ENCODE results near the gene ABHD17A. TPM values are rescaled to one million over a fixed set of nuclear protein-coding genes. Genes with fewer than 3 reads are reported as not detected.

The ABHD17A gene
- total RNA-seq, 1 experiment from 2014 or later: 102 TPM

DNA sequence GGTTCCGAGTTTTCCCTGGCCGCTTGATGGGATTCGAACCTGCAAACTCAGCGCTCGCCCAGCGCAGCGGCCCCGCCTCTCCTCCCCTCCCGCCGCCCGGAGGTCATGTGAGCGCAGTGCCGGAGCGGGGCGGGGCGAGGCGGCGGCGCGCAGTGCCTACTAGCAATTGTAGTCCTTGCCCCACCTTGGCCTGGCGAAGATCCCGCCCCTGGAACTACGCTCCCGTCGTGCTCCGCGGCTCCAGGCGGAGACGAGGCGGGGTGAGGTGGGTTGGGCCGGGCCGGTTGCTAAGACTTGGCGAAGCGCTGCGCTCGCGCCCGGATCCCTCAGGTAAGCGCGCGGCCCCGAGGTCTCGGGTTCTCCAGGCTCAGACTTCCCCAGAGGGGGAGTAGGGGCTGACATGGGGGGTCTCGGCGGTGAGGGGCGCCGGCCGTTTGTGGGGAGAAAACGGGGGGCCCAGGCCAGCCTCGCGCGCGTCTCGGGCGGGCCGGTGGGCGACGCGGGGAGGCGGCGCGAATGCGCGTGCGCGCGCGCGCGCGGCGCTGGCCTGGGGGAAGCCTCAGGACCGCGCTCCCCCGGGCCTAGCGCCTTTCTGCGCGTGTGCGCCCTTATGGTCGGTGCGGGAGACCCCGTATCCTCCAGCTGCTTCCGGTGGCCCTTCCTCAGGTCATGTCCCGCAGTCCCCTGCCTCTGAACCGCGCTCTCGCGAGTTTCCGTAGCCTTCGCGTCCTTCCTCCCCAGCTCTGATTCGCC, 20.0 kb upstream of the ABHD17A start, which contains the start of the genes ADAT3 and SCAMP4:
Gene ADAT3 (plus strand): TSS at position 290 of the 753 bp plus-strand sequence. CDS start 6,649 bp downstream, outside the sequence.
Gene SCAMP4 (plus strand): TSS at position 290 of the 753 bp plus-strand sequence. CDS start 9,621 bp downstream, outside the sequence.
- CTCF ChIA-PET: no interaction called here
- peak within 1 kb of the TSS; percentile 60 for H2AFZ ChIP-seq (ENCODE audit: low read length)
- H3K36me3 ChIP-seq (ENCODE audit: low read depth, low read length): no peaks in the 10 kb centered on the region
- H3K27me3 ChIP-seq (ENCODE audit: low read length): no peaks in the 10 kb centered on the region
- BruUV-seq (replicated peaks): no TSS peak
- H3F3A ChIP-seq (ENCODE audit: low read length, unreplicated experiment): peaks cover 3% of the 10 kb centered on the region
- H3K9ac ChIP-seq (ENCODE audit: low read length): peak within 1 kb of the TSS; percentile 85
- ATAC-seq (peak; percentile 79), DNase-seq (peak; percentile 95)
- peak within 1 kb of the TSS; percentile 85 for H3K4me2 ChIP-seq (ENCODE audit: low read length)
- POLR2A ChIA-PET (ENCODE audit: unreplicated experiment): interaction anchor here (0.6 kb wide), 1 partner anchor 183 kb away, joined by 4 read pairs; no protein-coding TSS in a partner anchor
- H3K27ac ChIP-seq (ENCODE audit: low read length): peak within 1 kb of the TSS; percentile 85
- intact Hi-C loops (cut with micrococcal nuclease): loop anchor here (1.0 kb wide), 1 partner anchor 20 kb away; the partner anchor contains the start of gene ABHD17A
- TF ChIP-seq EZH2 (IDR thresholded peaks at IDR 0.05; ENCODE audit: low read length, unreplicated experiment): no peak
- no peak for TF ChIP-seq CTCF (conservative IDR thresholded peaks at IDR 0.05; ENCODE audit: low read depth, low read length)
- no peak for TF ChIP-seq EZH2phosphoT487 (IDR thresholded peaks at IDR 0.05; ENCODE audit: borderline replicate concordance, low read length)
- H3K79me2 ChIP-seq (ENCODE audit: low read length): peaks cover 43% of the 10 kb centered on the region
- peaks cover 25% of the 10 kb centered on the region for H3K4me1 ChIP-seq (ENCODE audit: insufficient read depth, low read length)
- H3K9me3 ChIP-seq (ENCODE audit: low read length): no peaks in the 10 kb centered on the region
- no peaks in the 10 kb centered on the region for H3K9me2 ChIP-seq (replicated peaks; ENCODE audit: low read length)
- H4K20me1 ChIP-seq (ENCODE audit: low read length): no peaks in the 10 kb centered on the region
- H3K4me3 ChIP-seq (ENCODE audit: low read length): peak within 1 kb of the TSS; percentile 70

GRCh38 chr19:1904860-1905109, 19.5 kb upstream of the ABHD17A start:
- intact Hi-C loops (cut with micrococcal nuclease): loop anchor here (1.0 kb wide), 1 partner anchor 19 kb away; the partner anchor contains the start of gene ABHD17A
- Histone ChIP-seq H4K20me1 (ENCODE audit: low read length) (no peaks in the 10 kb centered on the region), H3K9me3 (ENCODE audit: low read length) (no peaks in the 10 kb centered on the region), H3K4me3 (ENCODE audit: low read length) (peak overlapping the region; percentile 70), H3K4me1 (ENCODE audit: insufficient read depth, low read length) (peaks cover 25% of the 10 kb centered on the region), H3K36me3 (ENCODE audit: low read depth, low read length) (no peaks in the 10 kb centered on the region), H2AFZ (ENCODE audit: low read length) (peak overlapping the region; percentile 58), H3K9ac (ENCODE audit: low read length) (peak overlapping the region; percentile 60), H3K27ac (ENCODE audit: low read length) (peak overlapping the region; percentile 85), H3K9me2 (replicated peaks; ENCODE audit: low read length) (no peaks in the 10 kb centered on the region), H3K27me3 (ENCODE audit: low read length) (no peaks in the 10 kb centered on the region), H3K79me2 (ENCODE audit: low read length) (peaks cover 38% of the 10 kb centered on the region), H3K4me2 (ENCODE audit: low read length) (peak overlapping the region; percentile 78), H3F3A (ENCODE audit: low read length, unreplicated experiment) (peaks cover 3% of the 10 kb centered on the region)
- ATAC-seq (no peak), DNase-seq (no peak)
- ChIA-PET POLR2A (ENCODE audit: unreplicated experiment) (no interaction called here), CTCF (no interaction called here)
- TF ChIP-seq EZH2phosphoT487 (IDR thresholded peaks at IDR 0.05; ENCODE audit: borderline replicate concordance, low read length): no peak
- no peak for TF ChIP-seq CTCF (conservative IDR thresholded peaks at IDR 0.05; ENCODE audit: low read depth, low read length)
- no peak for TF ChIP-seq EZH2 (IDR thresholded peaks at IDR 0.05; ENCODE audit: low read length, unreplicated experiment)
- BruUV-seq (replicated peaks): no TSS peak

DNA sequence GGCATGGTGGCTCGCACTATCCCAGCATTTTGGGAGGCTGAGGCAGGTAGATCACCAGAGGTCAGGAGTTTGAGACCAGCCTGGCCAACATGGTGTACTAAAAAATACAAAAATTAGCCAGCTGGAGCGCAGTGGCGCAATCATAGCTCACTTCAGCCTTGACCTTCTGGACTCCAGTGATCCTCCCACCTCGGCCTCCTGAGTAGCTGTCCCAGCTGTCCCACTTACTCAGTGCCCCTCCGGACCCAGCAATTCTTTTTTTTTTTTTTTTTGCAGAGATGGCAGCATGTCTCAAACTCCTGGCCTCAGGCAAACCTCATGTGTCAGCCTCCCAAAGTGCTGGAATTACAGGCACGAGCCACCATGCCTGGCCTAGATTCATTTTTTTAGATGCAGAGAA, 17.6 kb upstream of the ABHD17A start:
- H3K36me3 ChIP-seq (ENCODE audit: low read depth, low read length): no peaks in the 10 kb centered on the region
- BruUV-seq (replicated peaks): no TSS peak
- H3K4me3 ChIP-seq (ENCODE audit: low read length): no peak overlapping the region
- DNase-seq: no peak
- no peaks in the 10 kb centered on the region for H3K9me3 ChIP-seq (ENCODE audit: low read length)
- no peaks in the 10 kb centered on the region for H4K20me1 ChIP-seq (ENCODE audit: low read length)
- TF ChIP-seq EZH2phosphoT487 (IDR thresholded peaks at IDR 0.05; ENCODE audit: borderline replicate concordance, low read length) (no peak), EZH2 (IDR thresholded peaks at IDR 0.05; ENCODE audit: low read length, unreplicated experiment) (no peak), CTCF (conservative IDR thresholded peaks at IDR 0.05; ENCODE audit: low read depth, low read length) (no peak)
- peaks cover 18% of the 10 kb centered on the region for H3K4me1 ChIP-seq (ENCODE audit: insufficient read depth, low read length)
- no peak for ATAC-seq
- peaks cover 3% of the 10 kb centered on the region for H3F3A ChIP-seq (ENCODE audit: low read length, unreplicated experiment)
- H3K9ac ChIP-seq (ENCODE audit: low read length): no peak overlapping the region
- no peak overlapping the region for H3K4me2 ChIP-seq (ENCODE audit: low read length)
- H2AFZ ChIP-seq (ENCODE audit: low read length): no peak overlapping the region
- CTCF ChIA-PET: no interaction called here
- no peaks in the 10 kb centered on the region for H3K27me3 ChIP-seq (ENCODE audit: low read length)
- no peaks in the 10 kb centered on the region for H3K9me2 ChIP-seq (replicated peaks; ENCODE audit: low read length)
- POLR2A ChIA-PET (ENCODE audit: unreplicated experiment): interaction anchor here (0.5 to 0.7 kb wide), 2 partner anchors 25 to 382 kb away, joined by 4 to 34 read pairs; no protein-coding TSS in a partner anchor
- no peak overlapping the region for H3K27ac ChIP-seq (ENCODE audit: low read length)
- H3K79me2 ChIP-seq (ENCODE audit: low read length): peaks cover 20% of the 10 kb centered on the region
- intact Hi-C loops (cut with micrococcal nuclease): no loop called here

Measured in PC-3 (cell line).